ENCODE results near the gene HS1BP3.
A peak's percentile ranks its signal among the peaks of the same experiment; 100 is the strongest.

The HS1BP3 gene

GRCh38 chr2:20650393-20650876 lies 463 bp downstream of the HS1BP3 start:
- Histone ChIP-seq H3K4me3 (ENCODE audit: low read depth in 1 of 2, low read length in 2 of 2) (peak overlapping the region; percentile 61 to 89), H2AFZ (ENCODE audit: low read depth, low read length) (peak overlapping the region; percentile 96), H4K20me1 (ENCODE audit: insufficient read depth, low read length) (no peaks in the 10 kb centered on the region; the same call in 1 of the 2 replicates), H3K27me3 (ENCODE audit: insufficient read depth, low read length, poor library complexity) (no peaks in the 10 kb centered on the region), H3K4me1 (ENCODE audit: insufficient read depth, low read length) (peaks cover 23% of the 10 kb centered on the region), H3K27ac (ENCODE audit: low read length) (peak overlapping the region; percentile 77), H3K79me2 (ENCODE audit: insufficient read depth, low read length) (peaks cover 5% of the 10 kb centered on the region; the same call in 1 of the 2 replicates), H3K9me3 (ENCODE audit: insufficient read depth, low read length, severe bottlenecking) (no peaks in the 10 kb centered on the region), H3K9ac (ENCODE audit: low read depth, low read length) (peak overlapping the region; percentile 86), H3K36me3 (ENCODE audit: insufficient read depth, low read length) (no peaks in the 10 kb centered on the region; the same call in 1 of the 2 replicates), H3K4me2 (ENCODE audit: insufficient read depth, low read length) (peak overlapping the region; percentile 99)
- DNase-seq (no peak), ATAC-seq (ENCODE audit: insufficient read depth, low read depth) (0 out of 3 replicates have a peak, but pooled peaks have one; percentile 0)
- TF ChIP-seq CTCF (IDR thresholded peaks at IDR 0.05; ENCODE audit: borderline replicate concordance, extremely low read depth, low read length, poor library complexity, severe bottlenecking) (no peak), EZH2 (IDR thresholded peaks at IDR 0.05; ENCODE audit: borderline replicate concordance, low read depth, low read length, severe bottlenecking) (no peak)

- Histone ChIP-seq H3K4me3 (ENCODE audit: low read depth in 1 of 2, low read length in 2 of 2) (peak overlapping the region; percentile 61 to 89; a peak in 3 of 4 replicates), H3K9ac (ENCODE audit: low read depth, low read length) (peak overlapping the region; percentile 86), H3K27me3 (ENCODE audit: insufficient read depth, low read length, poor library complexity) (no peaks in the 10 kb centered on the region), H4K20me1 (ENCODE audit: insufficient read depth, low read length) (no peaks in the 10 kb centered on the region; the same call in 1 of the 2 replicates), H2AFZ (ENCODE audit: low read depth, low read length) (peak overlapping the region; percentile 96), H3K36me3 (ENCODE audit: insufficient read depth, low read length) (peaks cover 3% of the 10 kb centered on the region; the same call in 1 of the 2 replicates), H3K4me1 (ENCODE audit: insufficient read depth, low read length) (peaks cover 23% of the 10 kb centered on the region), H3K79me2 (ENCODE audit: insufficient read depth, low read length) (peaks cover 5% of the 10 kb centered on the region; the same call in 1 of the 2 replicates), H3K9me3 (ENCODE audit: insufficient read depth, low read length, severe bottlenecking) (no peaks in the 10 kb centered on the region), H3K4me2 (ENCODE audit: insufficient read depth, low read length) (peak overlapping the region; percentile 99), H3K27ac (ENCODE audit: low read length) (no peak overlapping the region; the same call in 1 of the 2 replicates)
- no peak for TF ChIP-seq CTCF (IDR thresholded peaks at IDR 0.05; ENCODE audit: borderline replicate concordance, extremely low read depth, low read length, poor library complexity, severe bottlenecking)
- TF ChIP-seq EZH2 (IDR thresholded peaks at IDR 0.05; ENCODE audit: borderline replicate concordance, low read depth, low read length, severe bottlenecking) = no peak
- DNase-seq = no peak
- ATAC-seq (ENCODE audit: insufficient read depth, low read depth) = no peak
Observed at GRCh38 chr2:20649976-20650375, 922 bp downstream of the HS1BP3 start.

GRCh38 chr2:20649576-20649975 lies 1.3 kb downstream of the HS1BP3 start:
- Histone ChIP-seq H3K36me3 (ENCODE audit: insufficient read depth, low read length) (peaks cover 3% of the 10 kb centered on the region), H3K9me3 (ENCODE audit: insufficient read depth, low read length, severe bottlenecking) (no peaks in the 10 kb centered on the region), H3K79me2 (ENCODE audit: insufficient read depth, low read length) (peaks cover 5% of the 10 kb centered on the region; the same call in 1 of the 2 replicates), H2AFZ (ENCODE audit: low read depth, low read length) (no peak overlapping the region), H3K4me2 (ENCODE audit: insufficient read depth, low read length) (peak overlapping the region; percentile 99), H3K4me3 (ENCODE audit: low read depth in 1 of 2, low read length in 2 of 2) (peak overlapping the region in 1 of 2 experiments; percentile 89; a peak in 2 of 4 replicates), H3K27ac (ENCODE audit: low read length) (no peak overlapping the region), H3K9ac (ENCODE audit: low read depth, low read length) (no peak overlapping the region), H3K27me3 (ENCODE audit: insufficient read depth, low read length, poor library complexity) (no peaks in the 10 kb centered on the region), H3K4me1 (ENCODE audit: insufficient read depth, low read length) (peaks cover 23% of the 10 kb centered on the region), H4K20me1 (ENCODE audit: insufficient read depth, low read length) (no peaks in the 10 kb centered on the region; the same call in none of the 2 replicates)
- DNase-seq = no peak
- TF ChIP-seq EZH2 (IDR thresholded peaks at IDR 0.05; ENCODE audit: borderline replicate concordance, low read depth, low read length, severe bottlenecking) = no peak
- TF ChIP-seq CTCF (IDR thresholded peaks at IDR 0.05; ENCODE audit: borderline replicate concordance, extremely low read depth, low read length, poor library complexity, severe bottlenecking) = no peak
- no peak for ATAC-seq (ENCODE audit: insufficient read depth, low read depth)

Measured in DND-41 (cell line).